ENCODE data around the gene RC3H1. TPM values are rescaled to one million over a fixed set of nuclear protein-coding genes. Genes with fewer than 3 reads are reported as not detected.
"Not testable (repeated sequence)": the region's sequence is repeated elsewhere in the genome, so short reads cannot be mapped to it uniquely, and the experiment has no call there.

The RC3H1 gene
- total and polyA plus RNA-seq, 2 of the 13 experiments (the other 11 are each of a cell fraction or from before 2014, with no cell fraction given), result 11.2 to 19.6 TPM

- ChIA-PET CTCF (ENCODE audit: low intra/inter-chr PET ratio, low total read pairs) (no interaction called here), POLR2A (no interaction called here)
- no peak for DNase-seq (ENCODE audit: low spot score)
- no peak for FAIRE-seq
- peaks cover 15% of the 10 kb centered on the region for H3K4me1 ChIP-seq (ENCODE audit: insufficient read depth, low read length)
- no peaks in the 10 kb centered on the region for H4K20me1 ChIP-seq (ENCODE audit: insufficient read depth, low read length)
- TF ChIP-seq BORCS8-MEF2B (CRISPR knock-in tag; IDR thresholded peaks at IDR 0.05) (no peak), NR2C2 (CRISPR knock-in tag; IDR thresholded peaks at IDR 0.05; ENCODE audit: borderline replicate concordance) (no peak), GATA4 (IDR thresholded peaks at IDR 0.05; ENCODE audit: borderline replicate concordance, low read depth) (no peak), HNF4G (IDR thresholded peaks at IDR 0.05; ENCODE audit: borderline replicate concordance, low read depth, low read length) (no peak), HNF4G (CRISPR knock-in tag; IDR thresholded peaks at IDR 0.05; ENCODE audit: borderline replicate concordance, low read depth) (no peak), HMGA1 (CRISPR knock-in tag; conservative IDR thresholded peaks at IDR 0.05) (no peak), ARID2 (CRISPR knock-in tag; IDR thresholded peaks at IDR 0.05; ENCODE audit: borderline replicate concordance) (no peak), ZNF710 (CRISPR knock-in tag; IDR thresholded peaks at IDR 0.05; ENCODE audit: borderline replicate concordance) (no peak)
- H3K9me3 ChIP-seq (ENCODE audit: low read length), result no peaks in the 10 kb centered on the region
- no TSS peak for BruUV-seq (replicated peaks)
- no peak overlapping the region for H3K27ac ChIP-seq (ENCODE audit: extremely low read length, insufficient read depth, low read length)
- ATAC-seq, result no peak
- no peak overlapping the region for H3K9ac ChIP-seq (ENCODE audit: insufficient read depth, low read depth, low read length)
- H3K4me3 ChIP-seq (replicated peaks in 1 of 3; ENCODE audit: insufficient read depth in 1 of 3, low read depth in 2 of 3, low read length in 3 of 3), result no peak overlapping the region
- intact Hi-C loops (cut with micrococcal nuclease; ENCODE audit: unreplicated experiment), result no loop called here
- no peak overlapping the region for H3K4me2 ChIP-seq (ENCODE audit: low read depth, low read length)
- in situ Hi-C loops (cut with HindIII; ENCODE audit: extremely low pct_ligation_motif_present, low pct_unique_long_range_greater_than_20kb), result no loop called here
- 27% methylated on average over 4 of the region's 4 CpGs for WGBS (ENCODE audit: low lambda C conversion rate)
- H3K27me3 ChIP-seq (ENCODE audit: control insufficient read depth in 1 of 2, insufficient read depth in 2 of 2, low read length in 2 of 2), result no peaks in the 10 kb centered on the region
- no peaks in the 10 kb centered on the region for H3K79me2 ChIP-seq (ENCODE audit: insufficient read depth, low read length)
- no peak overlapping the region for H2AFZ ChIP-seq (ENCODE audit: low read length)
- no peaks in the 10 kb centered on the region for H3K36me3 ChIP-seq (replicated peaks in 1 of 2; ENCODE audit: control insufficient read depth in 1 of 2, insufficient read depth in 2 of 2, low read length in 2 of 2)
Measured at GRCh38 chr1:174044418-174045222, 22.5 kb upstream of the RC3H1 start.

GRCh38 chr1:174042509-174042908, 20.4 kb upstream of the RC3H1 start:
- ATAC-seq; H3K4me3 ChIP-seq (replicated peaks in 1 of 3; ENCODE audit: insufficient read depth in 1 of 3, low read depth in 2 of 3, low read length in 3 of 3); H4K20me1 ChIP-seq (ENCODE audit: insufficient read depth, low read length); intact Hi-C loops (cut with micrococcal nuclease; ENCODE audit: unreplicated experiment); BruUV-seq (replicated peaks); H3K36me3 ChIP-seq (replicated peaks in 1 of 2; ENCODE audit: control insufficient read depth in 1 of 2, insufficient read depth in 2 of 2, low read length in 2 of 2); H3K27me3 ChIP-seq (ENCODE audit: control insufficient read depth in 1 of 2, insufficient read depth in 2 of 2, low read length in 2 of 2); H3K4me2 ChIP-seq (ENCODE audit: low read depth, low read length); H3K27ac ChIP-seq (ENCODE audit: extremely low read length, insufficient read depth, low read length); POLR2A ChIA-PET; CTCF ChIA-PET (ENCODE audit: low intra/inter-chr PET ratio, low total read pairs); in situ Hi-C loops (cut with HindIII; ENCODE audit: extremely low pct_ligation_motif_present, low pct_unique_long_range_greater_than_20kb); H3K9me3 ChIP-seq (ENCODE audit: low read length); FAIRE-seq; H3K9ac ChIP-seq (ENCODE audit: insufficient read depth, low read depth, low read length); H3K79me2 ChIP-seq (ENCODE audit: insufficient read depth, low read length); DNase-seq (ENCODE audit: low spot score); H2AFZ ChIP-seq (ENCODE audit: low read length): not testable (repeated sequence)
- peaks cover 15% of the 10 kb centered on the region for H3K4me1 ChIP-seq (ENCODE audit: insufficient read depth, low read length)
- 21% methylated on average over 5 of the region's 5 CpGs for WGBS (ENCODE audit: low lambda C conversion rate)

Measured in HepG2 (cell line).